HG03571 (cell line): ENCODE measurements around the gene GRAMD2B.

Experiments
- ATAC-seq: cut with Tn5 transposase; IDR thresholded peaks from one replicate; pipeline ENCODE4 v1.9.1; 2021; ENCODE audit not compliant: unreplicated experiment

Gene GRAMD2B

DNA sequence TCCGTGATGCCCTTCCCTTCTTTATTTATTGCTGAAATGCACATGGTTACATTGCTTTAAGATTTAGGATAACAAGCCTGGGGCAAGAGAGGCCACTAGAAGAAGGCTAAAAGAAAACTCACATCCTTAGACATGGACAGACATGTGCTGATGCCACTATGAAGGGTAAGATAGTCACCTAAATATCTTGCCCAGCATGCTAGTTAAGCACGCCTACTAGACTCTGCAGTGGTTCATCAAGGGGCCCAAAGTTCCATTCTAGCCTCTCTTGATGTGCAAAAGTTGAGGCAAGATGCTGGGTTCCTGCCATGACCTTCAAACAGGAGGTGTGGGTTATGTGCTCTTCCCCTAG, 49.3 kb downstream of the GRAMD2B start:
- no peak for ATAC-seq

DNA sequence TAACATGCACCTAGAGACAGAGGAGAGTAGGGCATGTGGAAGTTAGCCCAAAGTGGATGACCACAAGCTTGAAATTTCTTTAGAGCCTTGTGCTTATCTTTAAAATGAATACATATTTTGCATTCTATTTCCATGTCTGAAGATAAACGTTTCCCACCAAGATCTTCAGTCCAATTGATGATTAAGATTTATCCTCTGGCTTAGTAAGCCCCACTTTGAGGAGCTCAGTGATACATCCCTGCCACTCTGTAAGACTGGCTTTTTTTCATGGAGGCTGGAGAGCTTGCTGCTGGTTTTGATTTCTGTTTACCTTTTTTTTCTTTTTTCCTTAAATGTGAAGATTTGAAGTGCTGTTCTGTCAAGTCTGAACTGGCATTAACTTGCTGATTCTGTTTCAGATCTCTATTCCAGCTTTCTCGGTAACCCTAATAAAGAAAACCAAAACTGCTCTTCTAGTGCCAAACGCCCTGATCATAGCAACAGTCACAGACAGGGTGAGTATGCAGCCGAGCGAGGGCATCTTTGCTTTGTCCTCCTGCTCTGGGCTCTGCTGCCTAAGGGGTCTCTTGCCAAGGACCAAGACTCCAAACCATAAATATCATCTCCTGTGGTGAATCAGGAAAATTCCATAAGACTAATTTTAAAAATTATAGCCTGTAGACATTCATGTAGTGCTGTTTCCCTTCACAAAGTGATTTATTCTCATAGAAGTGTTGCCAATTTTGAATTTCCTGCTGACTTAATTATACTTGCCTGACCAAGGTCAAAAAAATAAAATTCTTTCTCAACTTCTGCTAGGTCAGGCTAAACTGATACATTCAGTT, 54.3 kb downstream of the GRAMD2B start:
- no peak for ATAC-seq

DNA sequence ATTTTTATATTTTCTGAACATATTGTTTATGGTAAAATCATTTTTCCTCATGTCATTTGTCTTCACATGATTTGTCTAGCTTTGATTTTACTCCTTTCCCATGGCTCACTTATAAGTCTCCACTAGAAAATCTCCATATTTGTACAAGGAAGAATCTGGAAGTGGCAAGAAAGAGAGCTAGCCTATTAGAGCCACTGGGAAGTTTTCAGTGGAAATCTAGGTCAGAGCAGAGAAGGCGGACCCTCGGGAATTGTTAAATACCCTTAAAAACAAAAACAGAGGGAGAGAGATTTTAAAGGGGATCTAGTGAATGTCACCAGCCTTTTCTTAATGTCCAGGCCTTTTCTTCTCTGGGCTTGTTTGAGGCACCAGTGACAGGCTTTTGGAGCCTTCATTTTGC, 56.6 kb downstream of the GRAMD2B start:
- ATAC-seq = no peak

DNA sequence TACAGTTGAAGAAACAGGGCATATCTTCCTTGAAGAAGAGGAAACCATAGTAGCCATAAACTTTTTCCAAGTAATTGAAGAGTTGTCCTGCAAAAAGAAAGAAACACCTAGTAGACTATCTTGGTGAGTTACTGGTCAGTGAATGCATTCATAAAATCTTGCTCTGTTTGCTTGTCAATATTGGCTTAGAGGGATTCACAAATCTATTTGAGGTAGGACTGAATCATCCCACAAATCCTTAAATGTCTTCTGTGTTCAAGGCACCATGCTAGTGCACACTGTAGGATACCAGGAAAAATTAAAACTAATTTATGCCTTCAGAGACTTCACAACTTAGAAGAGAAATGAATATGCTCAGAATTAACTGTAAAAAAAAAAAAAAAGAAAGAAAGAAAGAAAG, 57.6 kb downstream of the GRAMD2B start:
- no peak for ATAC-seq

DNA sequence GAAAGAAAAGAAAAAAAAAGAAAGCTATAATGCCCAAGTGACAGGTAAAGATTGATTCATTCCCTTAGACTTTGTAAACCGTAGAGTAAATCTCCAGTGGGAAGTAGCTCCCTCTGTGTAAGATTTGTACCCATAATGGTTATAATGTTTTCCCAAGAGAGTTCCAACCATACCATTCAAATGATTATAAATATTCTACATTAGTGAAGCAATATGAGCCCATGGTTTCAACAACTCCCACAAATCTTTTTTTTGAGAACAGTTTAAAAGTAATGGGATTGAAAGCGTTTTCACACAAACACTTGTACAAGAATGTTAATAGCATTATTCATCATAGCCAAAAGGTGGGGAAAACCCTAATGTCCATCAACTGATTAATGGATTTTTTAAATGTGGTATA, 58.0 kb downstream of the GRAMD2B start:
- ATAC-seq = no peak

DNA sequence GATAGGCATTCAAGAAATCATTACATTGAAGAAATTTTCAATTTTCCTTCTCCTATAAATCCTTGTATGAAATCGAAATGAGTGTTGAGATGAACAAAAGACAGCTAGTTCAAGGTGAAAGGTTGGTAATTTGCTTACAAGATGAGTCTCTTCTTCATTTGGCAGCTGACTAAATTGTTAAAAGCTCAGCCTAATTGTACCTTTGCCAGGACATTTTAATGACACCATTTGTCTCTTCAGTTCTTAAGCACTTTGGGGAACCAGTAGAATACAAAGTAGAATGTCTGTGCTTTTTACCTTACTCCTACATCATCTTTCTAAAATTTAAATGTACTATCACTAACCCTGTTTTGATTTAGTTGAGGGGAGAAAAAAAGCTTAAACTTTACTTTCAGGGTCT, 59.4 kb downstream of the GRAMD2B start:
- no peak for ATAC-seq

DNA sequence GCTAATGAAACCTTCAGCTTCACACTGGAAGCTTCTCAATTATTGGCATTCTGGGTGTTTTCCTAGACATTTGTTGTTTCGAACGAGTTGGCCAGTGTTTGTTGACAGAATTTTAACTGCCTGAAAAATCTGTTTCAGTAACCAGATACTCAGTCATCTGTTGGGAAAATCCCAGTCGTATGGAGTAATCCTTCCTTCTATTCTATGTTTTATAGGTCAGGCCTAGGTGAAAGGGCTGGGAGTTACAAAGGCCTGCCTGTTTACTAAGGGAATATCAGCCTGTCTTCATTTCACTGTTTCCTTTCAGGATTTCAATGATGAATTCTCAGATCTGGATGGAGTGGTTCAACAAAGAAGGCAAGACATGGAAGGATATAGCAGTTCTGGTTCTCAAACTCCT, 59.9 kb downstream of the GRAMD2B start:
- ATAC-seq = no peak

DNA sequence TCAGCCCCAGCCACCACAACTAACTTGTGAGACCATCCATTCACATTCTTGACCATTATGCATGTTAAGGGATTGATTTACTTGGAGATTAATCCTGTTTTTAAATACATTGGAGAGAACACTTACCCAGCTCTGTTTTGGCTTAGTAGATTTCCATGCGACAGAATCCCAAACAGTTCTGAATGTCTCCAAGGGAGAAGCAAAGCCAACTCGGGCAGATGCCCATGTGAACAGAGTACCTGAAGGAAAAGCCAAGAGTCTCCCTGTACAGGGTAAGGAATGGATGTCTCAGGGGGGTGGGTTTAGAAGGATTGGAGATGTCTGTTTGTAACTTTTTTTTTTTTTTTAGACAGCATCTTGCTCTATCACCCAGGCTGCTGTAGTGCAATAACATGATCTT, 61.0 kb downstream of the GRAMD2B start:
- ATAC-seq = no peak

DNA sequence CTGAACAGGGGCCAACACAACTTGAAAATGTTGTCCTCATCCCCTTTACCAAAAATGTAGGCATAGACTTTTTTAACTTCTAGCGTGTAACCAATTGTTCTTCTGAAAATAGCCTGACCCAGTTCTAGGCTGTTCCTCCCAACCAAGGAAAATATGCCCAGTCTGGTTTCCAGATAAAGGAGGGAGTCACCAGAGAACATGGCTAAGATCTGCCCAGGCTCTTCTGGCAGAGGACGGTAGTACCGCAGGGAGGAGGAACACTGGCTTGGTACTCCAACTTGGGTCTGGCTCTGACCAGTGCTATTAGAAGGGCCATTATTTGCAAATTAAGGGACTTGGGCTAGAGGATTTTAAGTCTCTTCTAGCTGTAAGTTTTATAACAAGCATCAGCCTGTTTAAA, 63.1 kb downstream of the GRAMD2B start:
- no peak for ATAC-seq

DNA sequence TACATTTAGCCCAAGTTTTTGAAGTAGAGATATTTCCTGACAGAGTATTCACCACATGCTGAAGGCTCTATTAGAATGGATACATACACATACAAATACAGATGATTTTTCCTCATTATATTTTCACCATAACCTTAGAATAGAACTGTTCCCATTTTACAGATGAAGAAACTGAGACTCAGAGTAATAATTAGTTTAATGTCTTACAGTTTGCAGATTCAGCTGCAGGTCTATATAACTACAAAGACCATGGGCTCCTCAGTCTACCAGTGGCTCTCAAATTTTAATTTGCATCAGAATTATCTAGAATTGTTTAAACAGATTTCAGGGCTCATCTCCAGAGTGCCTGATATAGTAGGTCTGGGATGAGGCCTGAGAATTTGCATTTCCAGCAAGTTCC, 64.4 kb downstream of the GRAMD2B start:
- no peak for ATAC-seq

DNA sequence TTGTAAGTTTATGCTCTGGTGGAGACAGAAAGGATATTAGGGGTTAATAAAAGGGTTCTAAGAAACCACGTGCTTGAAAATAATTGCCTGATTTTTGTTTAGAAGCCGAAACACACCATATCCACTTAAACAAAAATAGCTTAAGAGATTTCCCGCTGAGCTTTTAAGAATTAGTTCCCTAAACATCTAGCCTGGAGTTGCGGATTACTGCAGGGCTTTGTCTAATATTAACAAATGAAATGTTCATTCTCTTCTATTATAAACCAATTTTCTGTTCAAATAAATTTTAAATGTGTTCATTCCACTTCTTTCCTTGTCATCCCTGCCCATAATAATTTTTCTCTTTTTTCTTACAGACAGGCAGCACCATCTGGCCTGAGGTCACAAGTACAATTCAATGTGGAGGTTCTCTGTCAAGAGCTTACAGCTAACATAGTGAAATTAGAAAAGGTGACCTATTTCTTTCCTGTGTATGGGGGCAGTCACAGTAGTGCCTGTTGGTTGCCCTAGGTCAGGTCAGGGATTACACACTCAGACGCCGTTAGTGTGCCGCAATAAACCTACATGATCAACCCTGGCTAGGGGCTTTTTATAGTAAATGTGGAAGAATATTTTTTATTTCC, 65.3 kb downstream of the GRAMD2B start:
- no peak for ATAC-seq

DNA sequence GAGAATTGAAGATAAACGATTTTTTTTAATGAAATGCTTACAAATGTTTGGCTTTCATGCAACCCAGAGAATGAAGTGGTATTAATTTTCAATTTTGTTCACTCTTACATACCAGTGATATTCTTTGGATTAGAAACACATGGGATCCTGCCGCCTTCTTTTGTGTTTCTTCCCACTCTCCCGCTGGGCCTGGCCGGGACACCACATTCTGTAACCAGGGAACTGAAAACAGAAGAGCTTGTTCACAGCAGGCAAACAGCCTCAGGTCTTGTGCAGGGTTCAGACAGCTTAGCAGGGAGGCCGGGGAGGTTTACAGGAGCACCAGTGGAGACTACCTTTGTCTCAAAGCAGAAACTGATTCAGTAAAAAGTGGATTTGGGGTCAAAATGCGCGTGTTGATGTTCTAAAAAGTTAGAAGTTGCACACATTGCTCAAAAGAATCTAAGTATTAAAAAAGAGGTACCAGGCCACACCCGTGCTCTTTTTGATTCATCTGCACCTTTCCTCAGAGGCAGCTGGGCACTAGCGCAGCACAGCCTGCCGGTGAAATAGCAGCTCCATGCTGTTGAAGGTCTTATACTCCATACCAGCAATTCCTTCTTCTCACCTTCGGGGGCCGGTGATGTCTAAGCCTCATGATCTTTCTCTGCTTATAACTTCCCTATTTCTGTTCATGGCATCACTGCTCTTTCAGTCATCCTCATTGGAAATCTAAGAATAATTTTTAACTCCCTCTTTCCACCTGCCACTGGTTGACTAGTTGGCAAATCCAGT, 67.1 kb downstream of the GRAMD2B start:
- ATAC-seq = no peak

DNA sequence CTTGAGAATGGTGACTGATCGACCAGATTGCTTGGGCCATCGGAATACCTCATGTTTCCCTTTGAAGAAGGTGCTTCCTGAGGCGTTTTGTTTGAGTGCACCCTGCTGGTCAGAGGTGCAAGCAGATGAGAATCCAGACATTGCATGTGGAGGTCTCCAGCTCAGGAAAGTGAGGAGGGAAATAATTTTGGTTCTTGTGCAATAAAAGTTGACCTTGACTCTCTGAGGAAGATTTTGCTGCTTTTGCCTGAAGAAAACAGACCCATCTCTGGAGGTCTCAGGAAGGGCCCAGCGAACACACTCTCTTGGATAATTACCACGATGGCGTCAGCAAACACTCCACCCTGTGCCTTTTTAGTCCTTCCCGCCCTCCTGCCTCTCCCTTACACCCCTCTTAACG, 69.7 kb downstream of the GRAMD2B start:
- no peak for ATAC-seq

DNA sequence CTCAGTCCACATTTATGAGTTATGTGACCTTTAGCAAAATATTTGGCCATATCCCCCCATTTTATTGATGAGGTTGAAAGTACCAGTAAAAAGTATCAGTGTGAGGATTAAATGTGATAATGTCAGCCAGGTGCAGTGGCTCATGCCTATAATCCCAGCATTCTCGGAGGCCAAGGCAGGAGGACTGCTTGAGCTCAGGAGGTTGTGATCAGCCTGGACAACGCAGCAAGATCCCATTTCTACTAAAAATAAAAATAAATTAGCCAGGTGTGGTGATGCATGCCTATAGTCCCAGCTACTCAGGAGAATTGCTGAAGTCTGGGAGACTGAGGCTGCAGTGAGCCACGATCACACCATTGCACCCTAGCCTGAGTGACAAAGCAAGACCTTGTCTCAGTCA, 71.2 kb downstream of the GRAMD2B start:
- no peak for ATAC-seq

DNA sequence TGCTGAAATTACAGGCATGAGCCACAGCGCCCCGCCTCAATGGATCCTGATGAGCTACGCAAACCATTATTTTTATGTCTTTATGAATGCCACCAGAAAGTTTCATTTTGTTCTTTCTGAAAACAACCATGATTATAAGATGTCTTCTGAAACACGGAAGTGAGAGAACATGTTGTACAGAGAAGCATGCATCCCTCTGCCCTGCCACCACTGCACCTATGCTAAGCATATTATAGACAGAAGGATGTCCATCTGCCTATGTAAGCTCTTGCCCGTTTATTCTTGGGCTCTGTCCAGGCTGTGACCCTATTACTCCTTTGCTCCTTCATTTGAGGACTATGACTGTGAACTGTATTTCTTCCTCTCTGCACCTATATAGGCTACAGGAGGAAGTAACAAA, 74.3 kb downstream of the GRAMD2B start:
- ATAC-seq = no peak

DNA sequence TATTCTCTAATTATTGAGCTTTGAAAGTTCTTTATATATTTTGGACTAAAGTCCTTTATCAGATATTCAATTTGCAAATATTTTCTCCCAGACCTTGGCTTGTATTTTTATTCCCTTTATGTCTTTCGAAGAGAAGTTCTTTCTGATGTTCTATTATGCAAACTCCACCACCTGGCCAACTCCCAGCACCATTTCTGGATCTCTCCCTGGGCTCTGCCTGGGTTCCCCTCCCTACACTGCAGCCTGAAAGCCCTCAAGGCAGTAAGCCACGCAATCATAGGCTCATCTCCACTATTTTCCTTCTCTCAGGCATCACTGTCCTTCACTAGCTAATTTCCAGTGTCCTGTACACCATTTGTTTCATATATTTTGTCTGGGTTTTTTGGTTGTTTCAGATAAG, 76.1 kb downstream of the GRAMD2B start:
- ATAC-seq = no peak

DNA sequence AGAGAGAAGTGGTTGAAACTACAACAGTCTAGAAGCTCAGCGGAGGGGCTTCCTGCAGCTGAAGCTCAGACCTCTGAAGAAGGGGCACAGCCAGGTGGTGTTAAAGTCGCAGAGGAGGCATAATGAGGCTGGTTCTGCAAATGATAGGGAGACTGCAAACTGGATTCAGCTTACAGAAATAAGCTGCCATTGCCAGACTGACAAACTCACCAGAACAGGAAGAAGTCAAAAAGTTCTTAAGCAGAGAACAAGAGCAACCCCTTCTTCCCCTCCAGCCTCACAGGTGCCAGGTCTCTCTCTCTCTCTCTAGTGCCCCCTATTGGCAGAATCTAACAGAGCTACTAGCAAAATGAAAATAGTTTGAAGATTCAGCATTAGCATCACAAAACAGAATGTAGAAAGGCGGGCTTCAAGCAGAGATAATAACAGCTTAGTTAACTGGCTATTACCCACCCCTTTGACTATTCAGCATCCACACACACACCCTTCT, 76.7 kb downstream of the GRAMD2B start:
- ATAC-seq = no peak

DNA sequence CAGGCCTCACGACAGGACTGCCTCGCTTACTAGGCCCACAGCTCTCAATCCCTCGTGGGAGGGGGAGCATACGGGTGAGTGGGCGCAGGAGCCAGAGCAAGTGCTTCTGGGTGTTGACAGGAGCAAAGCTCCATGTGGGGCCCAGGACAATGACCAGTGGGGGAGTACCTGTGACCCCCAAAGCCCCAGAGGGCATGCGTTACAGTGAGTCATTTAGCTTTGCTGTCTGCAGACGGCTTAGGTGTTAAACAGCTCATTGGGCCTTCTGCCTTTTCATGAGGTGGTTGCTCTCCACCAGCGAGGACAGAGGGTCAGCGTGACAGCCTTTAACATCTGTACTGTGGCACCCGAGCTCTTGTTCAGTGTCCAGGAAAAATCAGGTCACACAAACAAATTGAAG, 78.2 kb downstream of the GRAMD2B start:
- no peak for ATAC-seq

DNA sequence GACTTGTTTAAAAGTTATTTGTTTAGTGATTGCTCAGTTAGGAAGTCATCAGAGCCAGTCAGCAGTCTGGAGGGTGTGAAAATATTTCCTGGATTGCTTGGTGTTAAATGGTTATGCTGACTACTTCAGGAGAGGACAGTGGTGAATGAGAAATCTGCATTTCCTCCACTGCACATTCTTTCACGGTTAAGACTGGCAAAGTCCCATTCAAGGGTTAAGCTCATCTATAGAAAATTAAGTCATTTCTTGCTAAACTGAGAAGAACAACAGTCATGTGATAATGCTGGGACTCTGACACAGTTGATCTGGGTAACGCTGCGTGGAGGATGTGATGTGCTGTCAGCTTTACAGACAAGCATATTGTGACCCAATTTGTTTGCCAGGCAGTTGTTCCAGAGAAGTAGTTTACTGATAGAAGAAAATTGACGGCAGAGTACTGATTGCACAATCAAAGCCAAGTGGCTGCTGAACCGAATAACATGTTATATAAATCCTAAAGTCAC, 80.4 kb downstream of the GRAMD2B start:
- ATAC-seq = no peak

DNA sequence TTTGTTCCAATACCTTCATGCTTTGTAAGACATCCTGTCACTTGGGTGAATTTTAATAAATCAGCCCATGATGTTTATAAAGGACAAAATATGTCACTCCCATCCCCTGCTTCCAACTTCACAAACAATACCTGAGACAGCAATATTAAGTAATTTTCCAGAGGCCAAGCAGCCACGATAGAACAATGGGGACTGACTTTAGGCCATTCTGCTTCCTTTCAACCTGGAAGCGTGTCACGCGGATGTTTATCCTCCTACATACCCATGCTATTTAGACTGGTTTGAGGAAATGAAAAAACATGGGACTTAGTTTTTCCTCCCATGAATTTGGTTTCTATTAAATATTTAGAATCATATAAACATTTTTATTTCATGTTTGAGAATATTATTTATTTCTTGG, 82.9 kb downstream of the GRAMD2B start:
- ATAC-seq = no peak

DNA sequence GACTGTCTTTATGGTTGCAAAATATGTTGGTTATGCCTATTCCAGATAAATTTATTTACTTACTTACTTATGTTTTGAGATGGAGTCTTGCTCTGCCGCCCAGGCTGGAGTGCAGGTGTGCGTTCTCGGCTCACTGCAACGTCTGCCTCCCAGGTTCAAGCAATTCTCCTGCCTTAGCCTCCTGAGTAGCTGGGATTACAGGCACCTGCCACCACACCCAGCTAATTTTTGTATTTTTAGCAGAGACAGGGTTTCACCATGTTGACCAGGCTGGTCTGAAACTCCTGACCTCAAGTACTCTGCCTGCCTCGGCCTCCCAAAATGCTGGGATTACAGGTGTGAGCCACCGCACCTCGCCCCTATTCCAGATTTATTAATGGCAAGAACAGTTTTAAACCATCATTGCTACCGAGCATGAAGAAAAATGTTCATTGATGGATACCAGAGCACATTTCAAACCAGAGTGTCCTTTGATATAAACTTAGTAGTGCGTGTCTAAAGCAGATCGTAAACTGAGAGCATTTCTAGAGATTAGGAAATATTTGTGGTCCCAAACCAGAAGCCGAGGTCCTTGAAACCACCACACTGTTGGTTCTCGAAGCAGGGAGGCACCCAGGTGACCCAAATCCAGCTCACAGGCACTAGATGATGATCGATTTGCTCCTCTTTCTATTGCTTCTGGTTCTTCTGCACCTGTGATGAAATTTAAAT, 85.2 kb downstream of the GRAMD2B start:
- no peak for ATAC-seq
